ENCODE results near the gene ASIC4.

Gene ASIC4

GRCh38 chr2:219570194-219570923 is 56.1 kb downstream of the ASIC4 start:
- DNase-seq (ENCODE audit: low read depth): no peak

GRCh38 chr2:219570924-219571310 is 56.6 kb downstream of the ASIC4 start:
- no peak for DNase-seq (ENCODE audit: low read depth)

GRCh38 chr2:219571311-219572236 is 57.3 kb downstream of the ASIC4 start, which contains the start of gene OBSL1:
TSS of gene OBSL1 (minus strand) at chr2:219571539. CDS start at chr2:219571232, 307 bp downstream.
- no peak for DNase-seq (ENCODE audit: low read depth)

GRCh38 chr2:219572237-219573001 is 58.1 kb downstream of the ASIC4 start, which contains the start of gene INHA:
TSS of gene INHA (plus strand) at chr2:219572310. CDS start at chr2:219572375, 65 bp downstream.
- DNase-seq (ENCODE audit: low read depth): no peak

- DNase-seq (ENCODE audit: low read depth): no peak
Observed at GRCh38 chr2:219573166-219573565, 58.9 kb downstream of the ASIC4 start.

- no peak for DNase-seq (ENCODE audit: low read depth)
Observed at GRCh38 chr2:219574484-219575311, 60.4 kb downstream of the ASIC4 start.

GRCh38 chr2:219575566-219576504 is 61.6 kb downstream of the ASIC4 start:
- DNase-seq (ENCODE audit: low read depth): no peak

GRCh38 chr2:219576505-219577388 is 62.5 kb downstream of the ASIC4 start:
- no peak for DNase-seq (ENCODE audit: low read depth)

GRCh38 chr2:219578811-219579613 is 64.7 kb downstream of the ASIC4 start:
- DNase-seq (ENCODE audit: low read depth): no peak

- DNase-seq (ENCODE audit: low read depth): no peak
Observed at GRCh38 chr2:219581346-219581745, 67.1 kb downstream of the ASIC4 start.

All from T-helper 22 cell (primary cell).